IMR-90 (cell line): ENCODE measurements around the gene CFAP58. TPM values are rescaled to one million over a fixed set of nuclear protein-coding genes. Genes with fewer than 3 reads are reported as not detected.

ENCODE experiments used
- ATAC-seq: fragments of 200-7000 bp; cut with Tn5 transposase; 2 replicates; pipeline ENCODE4 v1.9.1; 2020; ENCODE audit warnings: low read depth, mild to moderate bottlenecking, moderate library complexity
- BruUV-seq: library from RNA; stranded (reverse); fragments of 400-500 nt; replicated peaks from 2 replicates; lab custom pipeline; 2021; lab: Mats Ljungman, UMichigan
- CTCF ChIA-PET: fragments of 300-600 bp; formaldehyde crosslinking; extraction: SDS; loops from one replicate; lab custom pipeline; 2021; ENCODE audit warnings: antibody characterized with exemption; lab: Yijun Ruan, JAX
- POLR2A ChIA-PET: fragments of 300-600 bp; sonication (Branson Sonifier 250); formaldehyde crosslinking; loops from one replicate; lab custom pipeline; 2022; ENCODE audit warnings: antibody characterized with exemption; ENCODE audit not compliant: unreplicated experiment; lab: Charles Lee
- DNase-seq: peaks from one replicate; pipeline ENCODE4 v3.0.0; 2013
- H2AFZ ChIP-seq: replicated peaks from 2 replicates; pipeline ENCODE3; 2013; ENCODE audit warnings: low read length, mild to moderate bottlenecking; ENCODE audit not compliant: poor library complexity
- H2AK5ac ChIP-seq: 2 replicates; pipeline ENCODE4 v1.6.1; 2013; ENCODE audit warnings: low read depth, low read length, inconsistent platforms
- H2AK9ac ChIP-seq: replicated peaks from 2 replicates; pipeline ENCODE3; 2013; ENCODE audit warnings: mild to moderate bottlenecking, low read depth, low read length, moderate library complexity; ENCODE audit not compliant: poor library complexity
- H2BK120ac ChIP-seq: 2 replicates; pipeline ENCODE4 v1.6.1; 2013; ENCODE audit warnings: low read depth, low read length, inconsistent platforms
- H2BK15ac ChIP-seq: 3 replicates; pipeline ENCODE4 v1.6.1; 2013; ENCODE audit warnings: low read depth, low read length, inconsistent platforms
- H2BK20ac ChIP-seq: 2 replicates; pipeline ENCODE4 v1.6.1; 2013; ENCODE audit warnings: low read depth, mild to moderate bottlenecking, inconsistent platforms, low read length, moderate library complexity
- H2BK5ac ChIP-seq: 2 replicates; pipeline ENCODE4 v1.6.1; 2013; ENCODE audit warnings: mild to moderate bottlenecking, low read depth, low read length, inconsistent platforms; ENCODE audit not compliant: poor library complexity, severe bottlenecking
- H3K14ac ChIP-seq: replicated peaks from 2 replicates; pipeline ENCODE4 v1.6.1; 2013; ENCODE audit warnings: low read depth, low read length, inconsistent platforms
- H3K18ac ChIP-seq: 2 replicates; pipeline ENCODE4 v1.6.1; 2013; ENCODE audit warnings: low read depth, low read length, control low read depth
- H3K23ac ChIP-seq: 2 replicates; pipeline ENCODE4 v1.6.1; 2013; ENCODE audit warnings: low read depth, low read length, inconsistent platforms
- H3K27ac ChIP-seq: 2 replicates; pipeline ENCODE4 v1.5.1; 2013; ENCODE audit warnings: mild to moderate bottlenecking, control low read depth, low read length; ENCODE audit not compliant: insufficient read depth
- H3K27me3 ChIP-seq: 2 replicates; pipeline ENCODE4 v1.6.1; 2013; ENCODE audit warnings: low read length; ENCODE audit not compliant: control insufficient read depth, insufficient read depth
- H3K36me3 ChIP-seq: 2 replicates; pipeline ENCODE4 v1.6.1; 2013; ENCODE audit warnings: low read length, mixed read lengths; ENCODE audit not compliant: control insufficient read depth, insufficient read depth
- H3K4ac ChIP-seq: 2 replicates; pipeline ENCODE4 v1.6.1; 2013; ENCODE audit warnings: low read depth, low read length, inconsistent platforms
- H3K4me1 ChIP-seq: 2 replicates; pipeline ENCODE4 v1.6.1; 2013; ENCODE audit warnings: low read length, mixed read lengths; ENCODE audit not compliant: control insufficient read depth, insufficient read depth
- H3K4me2 ChIP-seq: 2 replicates; pipeline ENCODE4 v1.6.1; 2013; ENCODE audit warnings: low read depth, mild to moderate bottlenecking, control low read depth, low read length, moderate library complexity
- H3K4me3 ChIP-seq: 2 replicates; pipeline ENCODE4 v1.5.1; 2013; ENCODE audit warnings: low read depth, mild to moderate bottlenecking, control low read depth, low read length, moderate library complexity; ENCODE audit not compliant: insufficient read depth
- H3K56ac ChIP-seq: 2 replicates; pipeline ENCODE4 v1.6.1; 2013; ENCODE audit warnings: low read length, inconsistent platforms; ENCODE audit not compliant: insufficient read depth; ENCODE audit errors: extremely low read depth
- H3K79me1 ChIP-seq, 2 experiments: 2 replicates each; pipeline ENCODE4 v1.6.1; 2013; ENCODE audit warnings: low read length in 2 of 2, inconsistent platforms in 1 of 2, low read depth in 1 of 2
- H3K9ac ChIP-seq: 2 replicates; pipeline ENCODE4 v1.6.1; 2013; ENCODE audit warnings: low read depth, low read length, control low read depth
- H3K9me1 ChIP-seq: 2 replicates; pipeline ENCODE4 v1.6.1; 2013; ENCODE audit warnings: low read length, inconsistent platforms; ENCODE audit not compliant: insufficient read depth
- H3K9me3 ChIP-seq: 2 replicates; pipeline ENCODE4 v1.6.1; 2013; ENCODE audit warnings: low read length; ENCODE audit not compliant: control insufficient read depth, insufficient read depth
- H4K20me1 ChIP-seq: 2 replicates; pipeline ENCODE4 v1.6.1; 2013; ENCODE audit warnings: low read length, inconsistent platforms; ENCODE audit not compliant: insufficient read depth
- H4K5ac ChIP-seq: 2 replicates; pipeline ENCODE4 v1.6.1; 2013; ENCODE audit warnings: mild to moderate bottlenecking, low read depth, low read length, control low read depth
- H4K8ac ChIP-seq, 2 experiments: 2 replicates each; pipeline ENCODE4 v1.6.1; 2013; ENCODE audit warnings: low read depth in 2 of 2, low read length in 2 of 2, control low read depth in 1 of 2, inconsistent platforms in 1 of 2
- H4K91ac ChIP-seq: 2 replicates; pipeline ENCODE4 v1.6.1; 2013; ENCODE audit warnings: low read depth, low read length, inconsistent platforms; ENCODE audit not compliant: insufficient read depth
- ELK1 ChIP-seq: fragments of 150-350 bp; IDR thresholded peaks from 2 replicates; pipeline ENCODE4 v1.6.1; 2016; ENCODE audit warnings: low read depth, mild to moderate bottlenecking, low read length, moderate library complexity, borderline replicate concordance
- MXI1 ChIP-seq: IDR thresholded peaks from 2 replicates; pipeline ENCODE4 v1.6.1; 2012; ENCODE audit warnings: low read depth, mild to moderate bottlenecking, low read length, moderate library complexity, borderline replicate concordance
- WGBS, 2 experiments: methylation state at CpG; one replicate each; pipeline versions ENCODE4 v1.1.5 to v1.1.7; 2013; ENCODE audit warnings: missing lambda C conversion rate in 2 of 2; ENCODE audit not compliant: insufficient read length in 1 of 2; ENCODE audit errors: extremely low coverage in 2 of 2; 5-methylcytosine and 5-hydroxymethylcytosine counted together
- dilution Hi-C: fragments of 300-500 bp; cut with HindIII; formaldehyde crosslinking; loops from one replicate; pipeline ENCODE4 v1.14.3; 2018; ENCODE audit warnings: low sequenced_read_pairs; ENCODE audit not compliant: unreplicated experiment
- in situ Hi-C: fragments of 300-500 bp; cut with MboI; formaldehyde crosslinking; loops from 3 replicates; pipeline ENCODE4 v1.14.3; 2019; ENCODE audit warnings: low sequenced_read_pairs, inconsistent platforms, mixed read lengths
- intact Hi-C: fragments of 100-400 bp; cut with micrococcal nuclease; formaldehyde crosslinking; loops from 2 replicates; pipeline ENCODE4 v1.10.0; 2022
- polyA plus RNA-seq, 3 experiments: library from polyadenylated mRNA; depleted of rRNA; stranded (reverse); fragments of >200 nt; gene quantifications; 2 replicates each; pipeline ENCODE4 v1.2.3, GENCODE V29; 2012; ENCODE audit warnings: low replicate concordance in 1 of 3
- total RNA-seq: library from RNA; depleted of rRNA; stranded (reverse); fragments of >200 nt; gene quantifications from 2 replicates; pipeline ENCODE4 v1.2.3, GENCODE V29; 2012

CFAP58 gene
- total and polyA plus RNA-seq, 2 of the 4 experiments (the other 2 are of a cell fraction) = 0.36 to 0.72 TPM

- Histone ChIP-seq H3K4ac (no peak overlapping the region), H2AK5ac (no peak overlapping the region), H3K18ac (no peak overlapping the region), H4K5ac (no peak overlapping the region), H2BK20ac (no peak overlapping the region), H2BK15ac (no peak overlapping the region), H2BK120ac (no peak overlapping the region), H3K4me3 (no peak overlapping the region), H3K14ac (no peak overlapping the region), H3K56ac (no peak overlapping the region), H2AFZ (no peak overlapping the region), H3K9ac (no peak overlapping the region), H3K23ac (no peak overlapping the region), H2AK9ac (no peak overlapping the region), H3K9me1 (no peaks in the 10 kb centered on the region), H3K27me3 (no peaks in the 10 kb centered on the region), H3K9me3 (no peaks in the 10 kb centered on the region), H3K4me1 (no peaks in the 10 kb centered on the region), H3K36me3 (no peaks in the 10 kb centered on the region), H4K91ac (no peak overlapping the region), H3K4me2 (no peak overlapping the region), H2BK5ac (no peak overlapping the region), H4K8ac (no peak overlapping the region), H3K27ac (no peak overlapping the region), H3K79me1 (no peaks in the 10 kb centered on the region), H4K20me1 (no peaks in the 10 kb centered on the region)
- WGBS, 2 experiments = no CpG with 5 or more reads among the region's 4 CpGs
- no peak for TF ChIP-seq MXI1
- no peak for TF ChIP-seq ELK1
- intact Hi-C loops (no loop called here), dilution Hi-C loops (no loop called here), in situ Hi-C loops (no loop called here)
- ATAC-seq (no peak), DNase-seq (no peak)
- POLR2A ChIA-PET = no interaction called here
- CTCF ChIA-PET = no interaction called here
- no TSS peak for BruUV-seq
Measured at GRCh38 chr10:104380336-104380735, 26.7 kb downstream of the CFAP58 start.
